HEK293 (cell line): ENCODE data around the gene PCLO.

Source experiments
- CTCF ChIA-PET: fragments of 350-600 bp; formaldehyde crosslinking; extraction: SDS; loops from one replicate; lab custom pipeline; 2021; ENCODE audit warnings: antibody characterized with exemption; lab: Yijun Ruan, JAX
- POLR2A ChIA-PET: fragments of 300-600 bp; formaldehyde crosslinking; extraction: SDS; loops from one replicate; lab custom pipeline; 2020; ENCODE audit warnings: antibody characterized with exemption, inconsistent platforms; lab: Yijun Ruan, JAX
- H3K27ac ChIP-seq: fragments of 200-500 bp; sonication (Bioruptor generic); 2 replicates; pipeline ENCODE4 v1.5.1; 2014; ENCODE audit warnings: low read depth, low read length, control low read depth, inconsistent platforms; ENCODE audit errors: extremely low read depth
- H3K36me3 ChIP-seq, 2 experiments: fragments of 200-500 bp in 1 of 2; sonication (Bioruptor generic) in 1 of 2; 1 replicate in 1 of 2; 2 replicates in 1 of 2; pipeline ENCODE4 v1.5.1; 2014 to 2017; ENCODE audit warnings: inconsistent platforms in 2 of 2, low read length in 2 of 2; ENCODE audit not compliant: control insufficient read depth in 2 of 2, insufficient read depth in 1 of 2
- H3K4me1 ChIP-seq: fragments of 200-500 bp; sonication (Bioruptor generic); 2 replicates; pipeline ENCODE4 v1.5.1; 2014; ENCODE audit warnings: mild to moderate bottlenecking, low read length, inconsistent platforms; ENCODE audit not compliant: control insufficient read depth, insufficient read depth
- H3K4me3 ChIP-seq: 2 replicates; pipeline ENCODE4 v1.5.1; 2011; ENCODE audit warnings: low read depth, mild to moderate bottlenecking, control low read depth, low read length, moderate library complexity
- H3K9me3 ChIP-seq: fragments of 200-500 bp; sonication (Bioruptor generic); 2 replicates; pipeline ENCODE4 v1.5.1; 2014; ENCODE audit warnings: low read depth, low read length, inconsistent platforms; ENCODE audit not compliant: control insufficient read depth, insufficient read depth
- FEZF1 ChIP-seq: fragments of 450-650 bp; formaldehyde crosslinking; IDR thresholded peaks from 2 replicates; pipeline ENCODE4 v1.5.1; 2016; ENCODE audit warnings: missing biosample characterization, missing genetic modification characterization
- GLIS1 ChIP-seq: fragments of 450-650 bp; formaldehyde crosslinking; IDR thresholded peaks from 2 replicates; pipeline ENCODE4 v1.5.1; 2016; ENCODE audit warnings: missing biosample characterization, missing genetic modification characterization
- HOXA7 ChIP-seq: sonication (generic); formaldehyde crosslinking; IDR thresholded peaks from 2 replicates; pipeline ENCODE4 v1.8.1; 2022; ENCODE audit warnings: missing genetic modification reagents, borderline replicate concordance
- OSR2 ChIP-seq: fragments of 450-650 bp; formaldehyde crosslinking; IDR thresholded peaks from 2 replicates; pipeline ENCODE4 v1.5.1; 2016; ENCODE audit warnings: missing biosample characterization, missing genetic modification characterization
- RBAK ChIP-seq: fragments of 450-650 bp; formaldehyde crosslinking; IDR thresholded peaks from 2 replicates; pipeline ENCODE4 v1.5.1; 2016; ENCODE audit warnings: missing biosample characterization, missing genetic modification characterization
- TRIM28 ChIP-seq: IDR thresholded peaks from 2 replicates; pipeline ENCODE4 v1.6.1; 2011; ENCODE audit warnings: low read length, control low read depth, borderline replicate concordance
- ZBTB17 ChIP-seq: fragments of 450-650 bp; formaldehyde crosslinking; IDR thresholded peaks from 2 replicates; pipeline ENCODE4 v1.5.1; 2016; ENCODE audit warnings: missing biosample characterization, missing genetic modification characterization
- ZNF112 ChIP-seq: fragments of 450-650 bp; formaldehyde crosslinking; IDR thresholded peaks from 2 replicates; pipeline ENCODE4 v1.5.0; 2017; ENCODE audit warnings: missing biosample characterization, missing genetic modification characterization
- ZNF24 ChIP-seq: fragments of 450-650 bp; formaldehyde crosslinking; IDR thresholded peaks from 2 replicates; pipeline ENCODE4 v1.5.1; 2016; ENCODE audit warnings: missing biosample characterization, missing genetic modification characterization
- ZNF302 ChIP-seq: fragments of 450-650 bp; formaldehyde crosslinking; IDR thresholded peaks from 2 replicates; pipeline ENCODE4 v1.5.1; 2016; ENCODE audit warnings: missing biosample characterization, missing genetic modification characterization, low read depth
- ZNF548 ChIP-seq: fragments of 450-650 bp; formaldehyde crosslinking; IDR thresholded peaks from 2 replicates; pipeline ENCODE4 v1.5.1; 2016; ENCODE audit warnings: missing biosample characterization, missing genetic modification characterization
- ZNF558 ChIP-seq: fragments of 450-650 bp; formaldehyde crosslinking; IDR thresholded peaks from 2 replicates; pipeline ENCODE4 v1.5.1; 2016; ENCODE audit warnings: missing biosample characterization, missing genetic modification characterization
- ZNF629 ChIP-seq: fragments of 450-650 bp; formaldehyde crosslinking; IDR thresholded peaks from 2 replicates; pipeline ENCODE4 v1.5.1; 2017; ENCODE audit warnings: missing biosample characterization, missing genetic modification characterization
- ZNF654 ChIP-seq: fragments of 450-650 bp; formaldehyde crosslinking; IDR thresholded peaks from 2 replicates; pipeline ENCODE4 v1.5.1; 2016; ENCODE audit warnings: low read depth, missing biosample characterization, missing genetic modification characterization
- ZNF768 ChIP-seq: fragments of 450-650 bp; formaldehyde crosslinking; IDR thresholded peaks from 2 replicates; pipeline ENCODE4 v1.5.1; 2018; ENCODE audit warnings: missing biosample characterization, mild to moderate bottlenecking, missing genetic modification characterization
- ZXDB ChIP-seq: fragments of 450-650 bp; formaldehyde crosslinking; IDR thresholded peaks from 2 replicates; pipeline ENCODE4 v1.5.1; 2016; ENCODE audit warnings: missing biosample characterization, missing genetic modification characterization
- TF ChIP-seq, protein P1 (sequence below): fragments of 450-650 bp; formaldehyde crosslinking; IDR thresholded peaks from 2 replicates; pipeline ENCODE4 v1.5.1; 2016; ENCODE audit warnings: missing biosample characterization, missing genetic modification characterization
- TF ChIP-seq, protein P2 (sequence below): fragments of 450-650 bp; formaldehyde crosslinking; IDR thresholded peaks from 2 replicates; pipeline ENCODE4 v1.5.1; 2016; ENCODE audit warnings: missing biosample characterization, missing genetic modification characterization
- TF ChIP-seq, protein P3 (sequence below): fragments of 450-650 bp; formaldehyde crosslinking; IDR thresholded peaks from 2 replicates; pipeline ENCODE4 v1.5.1; 2017; ENCODE audit warnings: missing biosample characterization, missing genetic modification characterization
- TF ChIP-seq, protein P4 (sequence below): fragments of 450-650 bp; formaldehyde crosslinking; IDR thresholded peaks from 2 replicates; pipeline ENCODE4 v1.5.1; 2017; ENCODE audit warnings: missing biosample characterization, missing genetic modification characterization
- TF ChIP-seq, protein P5 (sequence below): fragments of 450-650 bp; formaldehyde crosslinking; IDR thresholded peaks from 2 replicates; pipeline ENCODE4 v1.5.1; 2016; ENCODE audit warnings: missing biosample characterization, missing genetic modification characterization
- TF ChIP-seq, protein P6 (sequence below): fragments of 450-650 bp; formaldehyde crosslinking; IDR thresholded peaks from 2 replicates; pipeline ENCODE4 v1.5.1; 2017; ENCODE audit warnings: missing biosample characterization, missing genetic modification characterization

PCLO gene

DNA sequence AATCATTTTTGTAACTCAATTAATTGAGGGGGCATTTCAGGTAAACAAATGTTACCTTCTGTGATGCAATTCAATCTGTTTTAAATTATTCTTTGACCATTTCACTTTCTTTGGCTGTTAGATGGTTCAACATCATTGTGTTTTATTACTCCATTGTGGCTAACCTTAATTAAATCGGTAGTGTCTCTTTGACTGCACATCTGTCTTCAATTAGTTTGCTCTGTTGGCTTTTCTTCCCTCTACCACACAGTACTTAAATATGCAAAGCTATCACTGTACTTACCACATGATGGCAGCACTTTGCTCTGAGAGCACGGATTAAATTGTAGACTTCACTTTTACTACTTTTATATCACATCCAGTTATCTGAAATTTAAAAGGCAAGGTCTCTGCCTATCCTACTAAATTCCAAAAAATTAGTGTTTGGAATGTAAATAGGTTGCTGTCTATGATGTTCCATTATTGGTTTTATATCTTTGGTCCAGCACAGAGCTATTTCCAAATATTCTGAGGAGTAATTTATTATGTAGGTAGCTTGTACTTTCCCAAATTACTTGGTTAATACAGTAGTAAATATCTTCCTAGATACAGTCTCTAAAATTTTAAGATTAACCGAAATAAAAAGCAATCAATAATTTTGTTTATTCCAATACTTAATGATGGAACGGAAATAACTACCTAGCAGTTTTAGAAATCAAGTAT, 352.0 kb downstream of the PCLO start:
- H3K9me3 ChIP-seq, result no peaks in the 10 kb centered on the region
- CTCF ChIA-PET, result interaction anchor here (0.6 to 3.0 kb wide), 22 partner anchors 10 to 467 kb away, joined by 3 to 17 read pairs (median 4); no protein-coding TSS in a partner anchor
- POLR2A ChIA-PET, result no interaction called here
- H3K4me1 ChIP-seq, result no peaks in the 10 kb centered on the region
- no peak overlapping the region for H3K27ac ChIP-seq
- no peak overlapping the region for H3K4me3 ChIP-seq
- no peaks in the 10 kb centered on the region for H3K36me3 ChIP-seq
- TF ChIP-seq ZNF302 (tag by site-specific recombination) (no peak), HOXA7 (CRISPR knock-in tag) (no peak), ZXDB (tag by site-specific recombination) (0 out of 2 replicates have a peak, but pooled peaks have one; percentile 21), ZBTB17 (tag by site-specific recombination) (peak; percentile 62), OSR2 (tag by site-specific recombination) (peak; percentile 45; the same call in 1 of the 2 replicates), ZNF558 (tag by site-specific recombination) (no peak), ZNF654 (tag by site-specific recombination) (peak; percentile 60), FEZF1 (tag by site-specific recombination) (peak; percentile 39), GLIS1 (tag by site-specific recombination) (0 out of 2 replicates have a peak, but pooled peaks have one; percentile 13)
- TF ChIP-seq, protein P1, sequence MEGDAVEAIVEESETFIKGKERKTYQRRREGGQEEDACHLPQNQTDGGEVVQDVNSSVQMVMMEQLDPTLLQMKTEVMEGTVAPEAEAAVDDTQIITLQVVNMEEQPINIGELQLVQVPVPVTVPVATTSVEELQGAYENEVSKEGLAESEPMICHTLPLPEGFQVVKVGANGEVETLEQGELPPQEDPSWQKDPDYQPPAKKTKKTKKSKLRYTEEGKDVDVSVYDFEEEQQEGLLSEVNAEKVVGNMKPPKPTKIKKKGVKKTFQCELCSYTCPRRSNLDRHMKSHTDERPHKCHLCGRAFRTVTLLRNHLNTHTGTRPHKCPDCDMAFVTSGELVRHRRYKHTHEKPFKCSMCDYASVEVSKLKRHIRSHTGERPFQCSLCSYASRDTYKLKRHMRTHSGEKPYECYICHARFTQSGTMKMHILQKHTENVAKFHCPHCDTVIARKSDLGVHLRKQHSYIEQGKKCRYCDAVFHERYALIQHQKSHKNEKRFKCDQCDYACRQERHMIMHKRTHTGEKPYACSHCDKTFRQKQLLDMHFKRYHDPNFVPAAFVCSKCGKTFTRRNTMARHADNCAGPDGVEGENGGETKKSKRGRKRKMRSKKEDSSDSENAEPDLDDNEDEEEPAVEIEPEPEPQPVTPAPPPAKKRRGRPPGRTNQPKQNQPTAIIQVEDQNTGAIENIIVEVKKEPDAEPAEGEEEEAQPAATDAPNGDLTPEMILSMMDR (tag by site-specific recombination), result peak; percentile 28; the same call in 1 of the 2 replicates
- TF ChIP-seq, protein P2, sequence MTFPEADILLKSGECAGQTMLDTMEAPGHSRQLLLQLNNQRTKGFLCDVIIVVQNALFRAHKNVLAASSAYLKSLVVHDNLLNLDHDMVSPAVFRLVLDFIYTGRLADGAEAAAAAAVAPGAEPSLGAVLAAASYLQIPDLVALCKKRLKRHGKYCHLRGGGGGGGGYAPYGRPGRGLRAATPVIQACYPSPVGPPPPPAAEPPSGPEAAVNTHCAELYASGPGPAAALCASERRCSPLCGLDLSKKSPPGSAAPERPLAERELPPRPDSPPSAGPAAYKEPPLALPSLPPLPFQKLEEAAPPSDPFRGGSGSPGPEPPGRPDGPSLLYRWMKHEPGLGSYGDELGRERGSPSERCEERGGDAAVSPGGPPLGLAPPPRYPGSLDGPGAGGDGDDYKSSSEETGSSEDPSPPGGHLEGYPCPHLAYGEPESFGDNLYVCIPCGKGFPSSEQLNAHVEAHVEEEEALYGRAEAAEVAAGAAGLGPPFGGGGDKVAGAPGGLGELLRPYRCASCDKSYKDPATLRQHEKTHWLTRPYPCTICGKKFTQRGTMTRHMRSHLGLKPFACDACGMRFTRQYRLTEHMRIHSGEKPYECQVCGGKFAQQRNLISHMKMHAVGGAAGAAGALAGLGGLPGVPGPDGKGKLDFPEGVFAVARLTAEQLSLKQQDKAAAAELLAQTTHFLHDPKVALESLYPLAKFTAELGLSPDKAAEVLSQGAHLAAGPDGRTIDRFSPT (tag by site-specific recombination), result no peak
- TF ChIP-seq, protein P3, sequence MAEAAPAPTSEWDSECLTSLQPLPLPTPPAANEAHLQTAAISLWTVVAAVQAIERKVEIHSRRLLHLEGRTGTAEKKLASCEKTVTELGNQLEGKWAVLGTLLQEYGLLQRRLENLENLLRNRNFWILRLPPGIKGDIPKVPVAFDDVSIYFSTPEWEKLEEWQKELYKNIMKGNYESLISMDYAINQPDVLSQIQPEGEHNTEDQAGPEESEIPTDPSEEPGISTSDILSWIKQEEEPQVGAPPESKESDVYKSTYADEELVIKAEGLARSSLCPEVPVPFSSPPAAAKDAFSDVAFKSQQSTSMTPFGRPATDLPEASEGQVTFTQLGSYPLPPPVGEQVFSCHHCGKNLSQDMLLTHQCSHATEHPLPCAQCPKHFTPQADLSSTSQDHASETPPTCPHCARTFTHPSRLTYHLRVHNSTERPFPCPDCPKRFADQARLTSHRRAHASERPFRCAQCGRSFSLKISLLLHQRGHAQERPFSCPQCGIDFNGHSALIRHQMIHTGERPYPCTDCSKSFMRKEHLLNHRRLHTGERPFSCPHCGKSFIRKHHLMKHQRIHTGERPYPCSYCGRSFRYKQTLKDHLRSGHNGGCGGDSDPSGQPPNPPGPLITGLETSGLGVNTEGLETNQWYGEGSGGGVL (tag by site-specific recombination), result no peak
- TF ChIP-seq, protein P4, sequence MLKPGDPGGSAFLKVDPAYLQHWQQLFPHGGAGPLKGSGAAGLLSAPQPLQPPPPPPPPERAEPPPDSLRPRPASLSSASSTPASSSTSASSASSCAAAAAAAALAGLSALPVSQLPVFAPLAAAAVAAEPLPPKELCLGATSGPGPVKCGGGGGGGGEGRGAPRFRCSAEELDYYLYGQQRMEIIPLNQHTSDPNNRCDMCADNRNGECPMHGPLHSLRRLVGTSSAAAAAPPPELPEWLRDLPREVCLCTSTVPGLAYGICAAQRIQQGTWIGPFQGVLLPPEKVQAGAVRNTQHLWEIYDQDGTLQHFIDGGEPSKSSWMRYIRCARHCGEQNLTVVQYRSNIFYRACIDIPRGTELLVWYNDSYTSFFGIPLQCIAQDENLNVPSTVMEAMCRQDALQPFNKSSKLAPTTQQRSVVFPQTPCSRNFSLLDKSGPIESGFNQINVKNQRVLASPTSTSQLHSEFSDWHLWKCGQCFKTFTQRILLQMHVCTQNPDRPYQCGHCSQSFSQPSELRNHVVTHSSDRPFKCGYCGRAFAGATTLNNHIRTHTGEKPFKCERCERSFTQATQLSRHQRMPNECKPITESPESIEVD (tag by site-specific recombination), result 0 out of 2 replicates have a peak, but pooled peaks have one; percentile 22
- TF ChIP-seq, all 188 proteins: peak for 8

DNA sequence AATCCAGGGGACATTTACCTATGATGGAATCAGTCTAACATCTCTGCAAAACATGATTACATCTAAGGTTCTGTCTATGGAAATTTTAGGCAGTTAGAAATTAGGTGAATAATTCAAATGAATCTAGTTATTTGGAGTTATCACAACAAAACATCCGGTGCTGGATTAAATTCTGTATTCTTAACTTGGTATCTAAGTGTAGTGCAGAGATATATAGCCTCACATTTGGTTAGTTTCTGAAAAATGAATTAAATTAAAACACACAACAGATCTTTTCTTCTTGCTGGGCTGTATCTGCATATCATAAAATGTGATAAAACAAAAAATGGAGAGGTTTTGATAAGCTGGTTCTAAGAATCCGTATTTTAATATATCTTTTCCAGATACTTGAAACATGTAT, 354.1 kb downstream of the PCLO start:
- H3K4me3 ChIP-seq, result no peak overlapping the region
- H3K4me1 ChIP-seq, result no peaks in the 10 kb centered on the region
- no peaks in the 10 kb centered on the region for H3K36me3 ChIP-seq
- no peaks in the 10 kb centered on the region for H3K9me3 ChIP-seq
- ChIA-PET CTCF (interaction anchor here (0.6 to 2.0 kb wide), 6 partner anchors 19 to 587 kb away, joined by 3 to 5 read pairs (median 4); no protein-coding TSS in a partner anchor), POLR2A (no interaction called here)
- no peak overlapping the region for H3K27ac ChIP-seq
- TF ChIP-seq ZNF548 (no peak), TRIM28 (no peak), ZNF768 (tag by site-specific recombination) (no peak), ZNF112 (tag by site-specific recombination) (no peak), RBAK (tag by site-specific recombination) (no peak), ZXDB (tag by site-specific recombination) (no peak), ZNF24 (tag by site-specific recombination) (no peak), ZNF629 (no peak)
- TF ChIP-seq, protein P5, sequence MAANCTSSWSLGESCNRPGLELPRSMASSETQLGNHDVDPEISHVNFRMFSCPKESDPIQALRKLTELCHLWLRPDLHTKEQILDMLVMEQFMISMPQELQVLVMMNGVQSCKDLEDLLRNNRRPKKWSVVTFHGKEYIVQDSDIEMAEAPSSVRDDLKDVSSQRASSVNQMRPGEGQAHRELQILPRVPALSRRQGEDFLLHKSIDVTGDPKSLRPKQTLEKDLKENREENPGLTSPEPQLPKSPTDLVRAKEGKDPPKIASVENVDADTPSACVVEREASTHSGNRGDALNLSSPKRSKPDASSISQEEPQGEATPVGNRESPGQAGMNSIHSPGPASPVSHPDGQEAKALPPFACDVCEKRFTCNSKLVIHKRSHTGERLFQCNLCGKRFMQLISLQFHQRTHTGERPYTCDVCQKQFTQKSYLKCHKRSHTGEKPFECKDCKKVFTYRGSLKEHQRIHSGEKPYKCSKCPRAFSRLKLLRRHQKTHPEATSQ, result no peak
- TF ChIP-seq, protein P6, sequence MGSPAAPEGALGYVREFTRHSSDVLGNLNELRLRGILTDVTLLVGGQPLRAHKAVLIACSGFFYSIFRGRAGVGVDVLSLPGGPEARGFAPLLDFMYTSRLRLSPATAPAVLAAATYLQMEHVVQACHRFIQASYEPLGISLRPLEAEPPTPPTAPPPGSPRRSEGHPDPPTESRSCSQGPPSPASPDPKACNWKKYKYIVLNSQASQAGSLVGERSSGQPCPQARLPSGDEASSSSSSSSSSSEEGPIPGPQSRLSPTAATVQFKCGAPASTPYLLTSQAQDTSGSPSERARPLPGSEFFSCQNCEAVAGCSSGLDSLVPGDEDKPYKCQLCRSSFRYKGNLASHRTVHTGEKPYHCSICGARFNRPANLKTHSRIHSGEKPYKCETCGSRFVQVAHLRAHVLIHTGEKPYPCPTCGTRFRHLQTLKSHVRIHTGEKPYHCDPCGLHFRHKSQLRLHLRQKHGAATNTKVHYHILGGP (tag by site-specific recombination), result no peak
